ENCODE results near the gene PSMD1. TPM values are rescaled to one million over a fixed set of nuclear protein-coding genes. Genes with fewer than 3 reads are reported as not detected.

PSMD1 gene
- total RNA-seq, 1 donor = 61.1 TPM

DNA sequence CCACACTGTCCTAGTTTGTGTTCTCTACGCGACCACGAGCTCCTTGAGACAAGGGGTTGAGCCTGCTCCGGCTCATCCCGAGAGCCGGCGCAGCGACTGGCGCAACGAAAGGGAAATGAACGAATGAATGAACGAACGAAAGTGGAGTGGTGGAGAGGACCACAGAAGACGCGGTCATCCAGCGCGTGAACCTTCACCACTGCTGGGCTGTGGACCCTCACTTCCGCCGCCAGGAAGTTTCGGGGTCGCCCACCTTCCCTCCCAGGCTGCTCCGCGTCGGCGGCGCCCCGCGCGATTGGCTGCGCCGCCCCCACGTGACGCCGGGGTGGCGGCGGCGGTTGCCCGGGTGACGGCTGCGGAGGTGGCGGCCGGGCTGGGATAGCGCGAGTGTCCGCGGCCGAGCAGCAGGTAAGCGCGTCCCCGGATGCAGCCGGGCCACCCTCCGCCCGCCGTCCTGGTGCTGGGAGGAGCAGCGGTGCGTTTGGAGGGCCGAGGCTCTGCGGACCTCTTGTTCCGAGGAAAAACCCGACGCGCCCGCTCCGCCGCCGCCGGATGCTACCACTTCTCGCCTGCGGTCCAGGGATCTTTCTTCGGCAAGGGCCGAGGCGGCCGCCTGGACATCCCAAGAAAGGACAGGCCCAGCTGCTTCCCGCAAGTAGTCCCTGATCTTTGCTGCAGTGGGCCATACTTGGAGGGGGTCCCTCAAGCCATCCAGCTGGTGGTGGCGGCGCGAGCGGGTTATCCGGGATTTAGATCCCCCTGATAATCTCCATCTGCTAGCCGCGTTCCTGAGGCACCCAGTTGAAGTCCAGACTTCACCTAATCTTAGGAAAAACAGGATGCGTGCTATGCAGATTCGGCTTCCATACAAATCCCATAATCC is 141.9 kb downstream of the PSMD1 start, which contains the start of gene ARMC9:
ARMC9 (plus strand) TSS at position 341 of the 883 bp plus-strand sequence. CDS start 7,608 bp downstream, outside the sequence.
- peak; percentile 43 to 51 (median 50) for DNase-seq (ENCODE audit: low read depth in 2 of 3, low spot score in 2 of 3)

DNA sequence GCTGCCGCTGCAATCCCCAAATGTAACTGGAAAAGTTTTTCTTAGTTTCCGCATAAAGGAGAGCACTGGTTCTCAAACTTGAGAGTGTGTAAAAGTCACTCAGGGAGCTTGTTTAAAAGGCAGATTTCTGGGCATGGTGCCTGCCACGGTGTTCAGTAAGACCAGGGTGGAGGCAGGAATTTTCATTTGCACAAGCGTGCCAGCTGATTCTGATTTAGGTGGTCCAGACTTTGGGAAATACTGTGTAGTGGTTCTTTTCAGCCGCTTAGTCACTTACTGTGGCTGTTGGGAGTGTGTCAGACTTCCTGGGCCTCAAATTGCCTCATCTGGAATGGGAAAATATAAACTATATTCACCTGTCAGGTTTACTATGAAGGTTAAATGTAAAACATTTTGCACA is 142.6 kb downstream of the PSMD1 start:
- no peak for DNase-seq (ENCODE audit: low read depth in 2 of 3, low spot score in 2 of 3)

DNA sequence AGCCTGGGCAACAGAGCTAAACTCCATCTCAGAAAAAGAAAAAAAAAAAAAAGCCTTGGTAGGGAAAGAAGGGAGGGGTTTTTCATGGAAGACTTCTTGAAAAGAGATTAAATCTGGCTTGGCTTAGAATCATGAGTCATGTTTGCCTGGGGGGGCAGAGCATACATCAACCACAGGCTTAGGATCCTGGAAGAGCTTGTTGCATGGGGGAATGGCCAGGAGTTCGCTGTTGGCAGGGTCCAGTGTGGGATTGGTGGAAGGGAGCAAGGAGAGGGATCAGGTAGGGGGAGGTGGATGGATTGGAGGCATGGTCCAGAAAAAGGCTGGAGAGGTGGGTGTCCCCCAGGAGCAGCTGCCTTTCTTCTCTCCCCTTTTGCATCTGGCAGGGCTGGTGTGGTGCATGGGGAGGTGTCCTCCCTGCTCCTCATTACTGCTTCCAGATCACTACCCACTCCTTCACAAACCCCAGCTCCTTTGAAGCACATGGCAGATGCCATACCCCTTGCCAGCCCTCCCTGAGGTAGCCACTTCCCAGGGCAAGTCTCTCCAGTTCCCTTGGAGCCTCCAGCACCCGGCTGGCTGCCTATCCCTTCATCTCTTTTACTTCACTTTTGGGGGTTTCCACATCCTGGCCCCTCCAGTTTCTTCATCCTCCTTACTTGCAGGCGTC is 144.3 kb downstream of the PSMD1 start:
- DNase-seq (ENCODE audit: low read depth in 2 of 3, low spot score in 2 of 3) = no peak

GRCh38 chr2:231201475-231201814 is 144.8 kb downstream of the PSMD1 start:
- no peak for DNase-seq (ENCODE audit: low read depth in 2 of 3, low spot score in 2 of 3)

DNA sequence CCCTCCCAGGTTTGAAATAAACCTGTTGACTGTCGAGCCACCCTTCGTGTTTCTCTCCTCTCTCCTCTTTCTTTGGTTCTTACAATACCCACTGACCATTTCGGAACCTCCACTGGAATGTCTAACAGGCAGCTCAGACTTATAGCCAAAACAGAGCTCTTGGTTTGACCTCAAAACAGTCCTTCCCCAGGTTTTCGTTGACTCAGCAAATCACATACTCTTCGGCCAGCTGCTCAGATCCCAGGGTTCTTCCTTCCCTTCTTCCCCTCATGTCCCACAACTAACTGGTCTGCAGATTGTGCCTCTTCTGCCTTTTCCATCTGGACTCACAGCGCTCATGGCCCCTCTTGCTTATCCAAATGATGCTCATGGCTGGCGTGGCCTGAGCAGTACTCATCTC is 146.4 kb downstream of the PSMD1 start:
- no peak for DNase-seq (ENCODE audit: low read depth in 2 of 3, low spot score in 2 of 3)

DNA sequence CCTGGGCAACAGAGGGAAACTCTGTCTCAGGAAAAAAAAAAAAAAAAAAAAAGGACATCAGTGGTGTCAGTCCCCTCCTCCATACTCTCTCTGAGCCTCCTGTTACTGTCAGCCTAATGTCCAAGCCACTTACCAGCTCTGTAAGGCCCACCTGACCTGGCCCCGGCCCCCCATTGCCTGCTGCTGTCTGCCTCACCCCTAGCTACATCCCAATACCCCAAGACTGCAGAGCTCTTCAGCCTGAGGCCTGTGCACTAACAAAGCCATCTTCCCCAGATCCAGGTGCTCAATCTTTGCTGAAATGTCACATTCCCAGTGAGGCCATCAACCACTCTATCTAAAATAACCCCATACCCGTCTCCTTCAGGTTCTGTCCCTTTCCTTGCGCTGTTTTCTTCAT is 147.5 kb downstream of the PSMD1 start:
- no peak for DNase-seq (ENCODE audit: low read depth in 2 of 3, low spot score in 2 of 3)

DNA sequence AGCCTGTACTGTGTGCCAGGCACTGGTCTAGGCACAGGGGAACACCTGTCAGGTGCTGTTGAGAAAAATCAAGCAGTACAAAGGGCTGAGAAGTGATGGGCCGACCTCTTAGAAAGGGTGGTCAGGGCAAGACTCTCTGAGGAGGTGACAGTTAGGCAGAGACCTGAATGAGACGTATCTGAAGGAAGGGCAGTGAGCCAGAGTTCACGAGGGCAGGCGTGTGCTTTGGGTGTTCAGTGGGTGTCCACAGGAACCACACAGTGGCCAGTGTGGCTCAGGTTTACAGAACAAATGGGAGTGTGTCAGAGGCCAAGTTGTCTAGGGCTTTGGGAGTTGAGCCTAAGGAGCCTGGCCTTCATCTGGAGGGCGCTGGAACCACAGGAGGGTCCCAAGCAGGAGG is 147.9 kb downstream of the PSMD1 start:
- no peak for DNase-seq (ENCODE audit: low read depth in 2 of 3, low spot score in 2 of 3)

DNA sequence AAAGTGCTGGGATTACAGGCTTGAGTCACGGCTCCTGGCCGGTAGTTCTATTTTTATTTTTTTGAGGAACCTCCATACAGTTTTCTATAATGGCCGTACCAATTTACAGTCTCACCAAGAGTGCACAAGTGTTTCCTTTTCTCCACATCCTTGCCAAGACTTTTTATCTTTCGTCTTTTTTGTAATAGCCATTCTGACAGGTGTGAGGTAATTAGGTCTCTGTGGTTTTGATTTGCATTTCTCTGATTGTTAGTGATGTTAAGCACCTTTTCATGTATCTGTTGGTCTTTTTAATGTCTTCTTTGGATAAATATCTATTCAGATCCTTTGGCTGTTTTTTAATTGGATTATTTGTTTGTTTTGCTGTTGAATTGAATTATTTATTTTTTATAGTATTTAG is 151.1 kb downstream of the PSMD1 start:
- DNase-seq (ENCODE audit: low read depth in 2 of 3, low spot score in 2 of 3) = no peak

DNA sequence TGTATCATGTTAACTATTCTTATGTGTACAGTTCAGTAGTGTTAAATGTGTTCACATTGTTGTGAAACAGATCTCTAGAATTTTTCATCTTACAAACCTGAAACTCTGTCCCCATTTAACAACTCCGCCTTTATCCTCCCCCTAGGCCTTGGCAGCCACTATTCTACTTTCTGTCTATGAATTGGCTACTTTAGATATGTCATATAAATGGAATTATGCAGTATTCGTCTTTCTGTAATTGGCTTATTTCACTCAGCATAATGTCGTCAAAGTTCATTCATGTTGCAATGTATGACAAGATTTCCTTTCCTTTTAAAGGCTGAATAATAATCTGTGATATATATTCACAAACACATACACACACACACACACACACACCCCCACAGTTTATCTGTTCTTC is 154.1 kb downstream of the PSMD1 start:
- no peak for DNase-seq (ENCODE audit: low read depth in 2 of 3, low spot score in 2 of 3)

DNA sequence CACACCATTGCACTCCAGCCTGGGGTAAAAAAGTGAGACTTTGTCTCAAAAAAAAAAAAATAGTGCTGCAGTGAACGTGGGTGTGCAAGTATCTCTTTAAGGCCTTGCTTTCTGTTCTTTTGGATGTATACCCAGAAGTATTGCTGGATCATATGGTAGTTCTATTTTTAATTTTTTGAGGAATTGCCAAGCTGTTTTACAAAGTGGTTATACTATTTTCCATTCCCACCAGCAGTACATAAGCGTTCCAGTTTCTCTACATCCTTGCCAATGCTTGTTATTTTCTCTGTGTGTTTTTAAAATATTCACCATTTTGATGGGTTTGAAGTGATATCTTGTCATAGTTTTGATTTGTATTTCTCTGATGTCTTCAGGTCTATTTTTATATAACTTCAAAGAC is 154.8 kb downstream of the PSMD1 start:
- no peak for DNase-seq (ENCODE audit: low read depth in 2 of 3, low spot score in 2 of 3)

DNA sequence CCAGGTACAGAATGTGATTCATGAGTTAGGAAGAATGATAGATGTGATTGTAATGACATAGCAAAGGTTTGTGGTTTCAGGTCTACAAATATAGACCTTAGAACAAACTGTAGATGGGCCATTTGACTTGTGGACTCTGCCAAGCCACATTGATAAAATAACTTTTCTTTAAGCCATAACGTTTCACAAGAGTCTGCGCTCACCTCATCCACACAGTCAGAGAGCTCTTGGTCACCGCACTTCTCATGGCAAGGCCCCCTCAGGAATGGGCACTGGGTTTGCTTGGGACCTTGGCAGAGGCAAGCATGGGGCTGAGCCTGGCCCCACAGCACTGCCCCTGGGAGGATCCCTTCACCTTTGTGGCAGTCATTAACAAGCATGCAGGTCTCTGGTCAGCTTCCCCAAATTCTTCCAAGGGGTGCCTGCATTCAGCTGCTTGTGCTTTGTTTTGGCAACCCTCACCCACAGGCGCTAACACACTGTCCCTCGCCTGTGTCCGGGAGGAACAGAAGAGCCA is 155.7 kb downstream of the PSMD1 start:
- no peak for DNase-seq (ENCODE audit: low read depth in 2 of 3, low spot score in 2 of 3)

- DNase-seq (ENCODE audit: low read depth in 2 of 3, low spot score in 2 of 3) = no peak
Observed at GRCh38 chr2:231213931-231214642, 157.4 kb downstream of the PSMD1 start.

GRCh38 chr2:231218366-231218765 is 161.7 kb downstream of the PSMD1 start:
- no peak for DNase-seq (ENCODE audit: low read depth in 2 of 3, low spot score in 2 of 3)

GRCh38 chr2:231219289-231219688 is 162.6 kb downstream of the PSMD1 start:
- DNase-seq (ENCODE audit: low read depth in 2 of 3, low spot score in 2 of 3) = no peak

- no peak for DNase-seq (ENCODE audit: low read depth in 2 of 3, low spot score in 2 of 3)
Observed at GRCh38 chr2:231221761-231222160, 165.1 kb downstream of the PSMD1 start.

Small RNAs within 50 kb of the gene (small RNA-seq; reads per million reads assigned to genes)
- gene RNU1-93P = not detected

Other genes starting within 250 kb of the PSMD1 start
- gene ITM2C, start 191.9 kb upstream of the PSMD1 start, total RNA-seq = 318 TPM
- 0.81 TPM for gene GPR55, start 131.6 kb upstream of the PSMD1 start, total RNA-seq
- gene SPATA3, start 60.7 kb upstream of the PSMD1 start, total RNA-seq = not detected
- not detected for gene C2orf72, start 19.3 kb upstream of the PSMD1 start, total RNA-seq
- gene HTR2B, start 68.2 kb downstream of the PSMD1 start, total RNA-seq = not detected
- gene ARMC9, start 141.8 kb downstream of the PSMD1 start, total RNA-seq = 9.7 TPM